H9 (cell line): ENCODE data around the gene EN1. TPM values are rescaled to one million over a fixed set of nuclear protein-coding genes. Genes with fewer than 3 reads are reported as not detected.
A peak's percentile ranks its signal among the peaks of the same experiment; 100 is the strongest.

Experiments
- DNase-seq: peaks from one replicate; pipeline ENCODE4 v3.0.0-alpha.2; 2017
- H2AFZ ChIP-seq: one replicate; pipeline ENCODE4 v1.6.1; 2013; ENCODE audit warnings: mild to moderate bottlenecking, low read length, control low read depth, moderate library complexity
- H2AK5ac ChIP-seq: 2 replicates; pipeline ENCODE4 v1.6.1; 2013; ENCODE audit warnings: low read length, control low read depth, mixed read lengths; ENCODE audit not compliant: insufficient read length
- H2BK120ac ChIP-seq: one replicate; pipeline ENCODE4 v1.6.1; 2013; ENCODE audit warnings: low read depth, mild to moderate bottlenecking, low read length, control low read depth, inconsistent platforms; ENCODE audit not compliant: poor library complexity, severe bottlenecking
- H2BK12ac ChIP-seq: 2 replicates; pipeline ENCODE4 v1.6.1; 2013; ENCODE audit warnings: low read length, control low read depth, mixed read lengths, low read depth; ENCODE audit not compliant: insufficient read length
- H2BK15ac ChIP-seq: 2 replicates; pipeline ENCODE4 v1.6.1; 2013; ENCODE audit warnings: low read depth, low read length, control low read depth
- H2BK20ac ChIP-seq: one replicate; pipeline ENCODE4 v1.6.1; 2013; ENCODE audit warnings: low read depth, mild to moderate bottlenecking, low read length, control low read depth, inconsistent platforms; ENCODE audit not compliant: poor library complexity, severe bottlenecking
- H2BK5ac ChIP-seq: 2 replicates; pipeline ENCODE4 v1.6.1; 2013; ENCODE audit warnings: low read length, control low read depth, mixed read lengths; ENCODE audit not compliant: insufficient read length
- H3K14ac ChIP-seq: 2 replicates; pipeline ENCODE4 v1.6.1; 2013; ENCODE audit warnings: low read length, control low read depth; ENCODE audit not compliant: insufficient read depth
- H3K18ac ChIP-seq: 2 replicates; pipeline ENCODE4 v1.6.1; 2013; ENCODE audit warnings: low read depth, mild to moderate bottlenecking, mixed read lengths, low read length, control low read depth; ENCODE audit not compliant: insufficient read length
- H3K23ac ChIP-seq: 2 replicates; pipeline ENCODE4 v1.6.1; 2013; ENCODE audit warnings: low read length, control low read depth, mixed read lengths, low read depth; ENCODE audit not compliant: insufficient read length
- H3K23me2 ChIP-seq: 2 replicates; pipeline ENCODE4 v1.6.1; 2013; ENCODE audit warnings: low read depth, mild to moderate bottlenecking, mixed read lengths, low read length, control low read depth; ENCODE audit not compliant: insufficient read length, poor library complexity, severe bottlenecking
- H3K27ac ChIP-seq: 2 replicates; pipeline ENCODE4 v1.5.1; 2013; ENCODE audit warnings: low read length, control low read depth, mixed read lengths, low read depth; ENCODE audit not compliant: insufficient read length
- H3K27me3 ChIP-seq: 2 replicates; pipeline ENCODE4 v1.6.1; 2013; ENCODE audit warnings: low read length, control low read depth, inconsistent platforms; ENCODE audit not compliant: insufficient read depth
- H3K4ac ChIP-seq: 2 replicates; pipeline ENCODE4 v1.6.1; 2013; ENCODE audit warnings: low read depth, mild to moderate bottlenecking, control low read depth, inconsistent platforms, low read length, moderate library complexity
- H3K4me1 ChIP-seq: 2 replicates; pipeline ENCODE4 v1.6.1; 2013; ENCODE audit warnings: low read length, control low read depth, inconsistent platforms; ENCODE audit not compliant: insufficient read depth
- H3K4me2 ChIP-seq: 2 replicates; pipeline ENCODE4 v1.6.1; 2013; ENCODE audit warnings: low read length, control low read depth, mixed read lengths; ENCODE audit not compliant: insufficient read length, insufficient read depth
- H3K56ac ChIP-seq: 2 replicates; pipeline ENCODE4 v1.6.1; 2013; ENCODE audit warnings: low read depth, mild to moderate bottlenecking, mixed read lengths, low read length, control low read depth; ENCODE audit not compliant: insufficient read length
- H3K79me1 ChIP-seq: 2 replicates; pipeline ENCODE4 v1.6.1; 2013; ENCODE audit warnings: low read depth, mild to moderate bottlenecking, moderate library complexity, low read length, control low read depth, inconsistent platforms; ENCODE audit not compliant: insufficient read depth, poor library complexity, severe bottlenecking
- H3K79me2 ChIP-seq: 2 replicates; pipeline ENCODE4 v1.6.1; 2013; ENCODE audit warnings: low read length, control low read depth, inconsistent platforms; ENCODE audit not compliant: insufficient read depth
- H3K9ac ChIP-seq: 2 replicates; pipeline ENCODE4 v1.6.1; 2013; ENCODE audit warnings: low read length, control low read depth, mixed read lengths; ENCODE audit not compliant: insufficient read length; ENCODE audit errors: extremely low read depth
- H3K9me3 ChIP-seq: one replicate; pipeline ENCODE4 v1.6.1; 2013; ENCODE audit warnings: low read depth, low read length, inconsistent platforms; ENCODE audit not compliant: control insufficient read depth
- H3T11ph ChIP-seq: one replicate; pipeline ENCODE4 v1.6.1; 2013; ENCODE audit warnings: mild to moderate bottlenecking, low read length, control low read depth, inconsistent platforms
- H4K20me1 ChIP-seq: one replicate; pipeline ENCODE4 v1.6.1; 2013; ENCODE audit not compliant: control insufficient read depth, insufficient read length, insufficient read depth
- H4K5ac ChIP-seq: 2 replicates; pipeline ENCODE4 v1.6.1; 2013; ENCODE audit warnings: low read depth, mild to moderate bottlenecking, mixed read lengths, low read length, control low read depth; ENCODE audit not compliant: insufficient read length
- H4K8ac ChIP-seq: replicated peaks from 2 replicates; pipeline ENCODE4 v1.6.1; 2013; ENCODE audit warnings: low read length, control low read depth, mixed read lengths, low read depth; ENCODE audit not compliant: insufficient read length
- H4K91ac ChIP-seq: 2 replicates; pipeline ENCODE4 v1.6.1; 2013; ENCODE audit warnings: low read depth, mild to moderate bottlenecking, moderate library complexity, mixed read lengths, low read length, control low read depth; ENCODE audit not compliant: insufficient read length
- H3K27ac Mint-ChIP-seq, 3 experiments: 2 replicates in 2 of 3; 3 replicates in 1 of 3; pipeline ENCODE4 v1.8.0; 2020 to 2021; ENCODE audit warnings: mixed read lengths in 3 of 3, mild to moderate bottlenecking in 1 of 3, moderate library complexity in 1 of 3
- H3K27me3 Mint-ChIP-seq: 2 replicates; pipeline ENCODE4 v1.8.0; 2021; ENCODE audit warnings: low read depth, mild to moderate bottlenecking, moderate library complexity, mixed read lengths
- H3K36me3 Mint-ChIP-seq, 3 experiments: 2 replicates in 2 of 3; 3 replicates in 1 of 3; pipeline ENCODE4 v1.8.0; 2020 to 2021; ENCODE audit warnings: low read depth in 3 of 3, mixed read lengths in 3 of 3; ENCODE audit not compliant: insufficient read depth in 1 of 3
- H3K4me1 Mint-ChIP-seq, 2 experiments: 2 replicates each; pipeline ENCODE4 v1.8.0; 2020; ENCODE audit warnings: mixed read lengths in 2 of 2
- H3K4me3 Mint-ChIP-seq, 2 experiments: 2 replicates in 1 of 2; 3 replicates in 1 of 2; pipeline ENCODE4 v1.8.0; 2020 to 2021; ENCODE audit warnings: mild to moderate bottlenecking in 2 of 2, mixed read lengths in 2 of 2, moderate library complexity in 1 of 2
- H3K9me3 Mint-ChIP-seq, 2 experiments: 2 replicates in 1 of 2; 3 replicates in 1 of 2; pipeline ENCODE4 v1.8.0; 2020; ENCODE audit warnings: mild to moderate bottlenecking in 2 of 2, mixed read lengths in 2 of 2, moderate library complexity in 1 of 2
- WGBS: extraction: QIAGEN DNeasy Blood & Tissue Kit; methylation state at CpG from one replicate; pipeline ENCODE4 v1.1.7; 2013; ENCODE audit warnings: missing lambda C conversion rate, low lambda C conversion rate, mixed read lengths; ENCODE audit not compliant: insufficient read length; ENCODE audit errors: extremely low coverage; 5-methylcytosine and 5-hydroxymethylcytosine counted together
- total RNA-seq: library from RNA; stranded (reverse); gene quantifications from 2 replicates; pipeline ENCODE4 v1.2.1, GENCODE V29; 2021
- TF ChIP-seq, protein P1 (sequence below): fragments of 200-600 bp; sonication (generic); conservative IDR thresholded peaks from 3 replicates; pipeline ENCODE4 v1.8.0; 2021; ENCODE audit warnings: antibody characterized with exemption, mild to moderate bottlenecking

Gene EN1
- total RNA-seq, 1 experiment from 2014 or later = not detected

DNA sequence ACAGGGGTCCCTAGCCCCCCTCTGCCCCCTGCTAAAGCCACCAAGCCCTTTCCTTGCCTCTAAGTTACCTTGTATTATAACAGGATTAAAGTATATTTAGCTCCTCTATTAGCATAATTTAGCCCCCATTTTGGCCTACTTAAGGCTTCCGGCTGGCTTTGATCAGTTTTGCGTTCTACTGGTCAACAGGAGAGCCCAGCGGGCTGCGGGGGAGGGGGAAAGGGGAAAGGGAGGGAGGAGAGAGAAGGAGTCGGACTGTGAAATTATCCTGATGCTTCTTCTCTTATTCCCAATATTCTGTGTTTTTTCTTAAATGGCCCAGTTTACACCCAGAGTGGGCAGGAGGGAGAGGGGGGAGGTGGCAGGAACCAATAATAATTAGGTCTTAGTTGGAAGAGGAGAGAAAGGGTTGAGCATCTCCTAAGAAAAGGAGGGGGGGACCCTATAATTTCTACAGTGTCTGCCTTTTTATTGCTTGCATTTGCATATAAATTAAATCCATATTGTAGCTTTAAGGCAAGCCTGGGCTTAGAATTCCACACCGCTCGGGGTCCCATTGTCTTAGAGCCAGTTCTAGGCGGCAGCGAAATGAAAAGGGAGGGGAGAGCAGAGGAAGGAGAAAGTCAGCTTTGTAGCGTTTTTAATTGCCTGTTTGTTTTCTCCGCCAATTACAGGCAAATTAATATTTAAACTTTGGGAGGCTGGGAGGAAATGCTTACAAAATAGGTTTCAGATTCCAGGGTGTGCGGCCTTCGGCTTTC, 39.6 kb downstream of the EN1 start:
- Histone ChIP-seq H3K27ac (no peak overlapping the region), H3K4me2 (peak overlapping the region; percentile 57), H3K23ac (no peak overlapping the region), H3K56ac (no peak overlapping the region), H3T11ph (no peak overlapping the region), H3K4me1 (peaks cover 9% of the 10 kb centered on the region; the same call in 1 of the 2 replicates), H3K18ac (no peak overlapping the region), H3K23me2 (no peaks in the 10 kb centered on the region), H4K5ac (no peak overlapping the region), H4K20me1 (no peaks in the 10 kb centered on the region), H2BK20ac (no peak overlapping the region), H3K79me2 (no peaks in the 10 kb centered on the region), H4K91ac (no peak overlapping the region), H3K9me3 (no peaks in the 10 kb centered on the region), H2BK120ac (no peak overlapping the region), H2BK12ac (no peak overlapping the region), H3K27me3 (no peaks in the 10 kb centered on the region; the same call in 1 of the 2 replicates), H2BK5ac (no peak overlapping the region), H2BK15ac (no peak overlapping the region), H4K8ac (no peak overlapping the region), H2AK5ac (no peak overlapping the region), H3K79me1 (no peaks in the 10 kb centered on the region), H2AFZ (no peak overlapping the region), H3K14ac (no peak overlapping the region), H3K9ac (no peak overlapping the region), H3K4ac (no peak overlapping the region)
- H3K27me3 Mint-ChIP-seq = peaks cover 15% of the 10 kb centered on the region
- no peaks in the 10 kb centered on the region; a peak in 1 of 5 replicates for H3K9me3 Mint-ChIP-seq
- DNase-seq = no peak
- H3K4me1 Mint-ChIP-seq = peaks cover 48 to 53% of the 10 kb centered on the region in 2 experiments
- H3K27ac Mint-ChIP-seq = peak overlapping the region in 2 of 3 experiments; percentile 85; a peak in 4 of 7 replicates
- WGBS = no CpG with 5 or more reads among the region's 13 CpGs
- H3K36me3 Mint-ChIP-seq = no peaks in the 10 kb centered on the region
- peak overlapping the region; percentile 55 to 73 for H3K4me3 Mint-ChIP-seq
- TF ChIP-seq, protein P1, sequence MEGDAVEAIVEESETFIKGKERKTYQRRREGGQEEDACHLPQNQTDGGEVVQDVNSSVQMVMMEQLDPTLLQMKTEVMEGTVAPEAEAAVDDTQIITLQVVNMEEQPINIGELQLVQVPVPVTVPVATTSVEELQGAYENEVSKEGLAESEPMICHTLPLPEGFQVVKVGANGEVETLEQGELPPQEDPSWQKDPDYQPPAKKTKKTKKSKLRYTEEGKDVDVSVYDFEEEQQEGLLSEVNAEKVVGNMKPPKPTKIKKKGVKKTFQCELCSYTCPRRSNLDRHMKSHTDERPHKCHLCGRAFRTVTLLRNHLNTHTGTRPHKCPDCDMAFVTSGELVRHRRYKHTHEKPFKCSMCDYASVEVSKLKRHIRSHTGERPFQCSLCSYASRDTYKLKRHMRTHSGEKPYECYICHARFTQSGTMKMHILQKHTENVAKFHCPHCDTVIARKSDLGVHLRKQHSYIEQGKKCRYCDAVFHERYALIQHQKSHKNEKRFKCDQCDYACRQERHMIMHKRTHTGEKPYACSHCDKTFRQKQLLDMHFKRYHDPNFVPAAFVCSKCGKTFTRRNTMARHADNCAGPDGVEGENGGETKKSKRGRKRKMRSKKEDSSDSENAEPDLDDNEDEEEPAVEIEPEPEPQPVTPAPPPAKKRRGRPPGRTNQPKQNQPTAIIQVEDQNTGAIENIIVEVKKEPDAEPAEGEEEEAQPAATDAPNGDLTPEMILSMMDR = no peak
